ENCODE results near the gene CAMTA1.
"Not testable (repeated sequence)": the region's sequence is repeated elsewhere in the genome, so short reads cannot be mapped to it uniquely, and the experiment has no call there.

The CAMTA1 gene

GRCh38 chr1:7371926-7372325, 586.7 kb downstream of the CAMTA1 start:
- H3K27ac Mint-ChIP-seq = no peak overlapping the region

GRCh38 chr1:7372477-7373120, 587.3 kb downstream of the CAMTA1 start:
- Mint-ChIP-seq H3K27ac (no peak overlapping the region), H3K4me1 (no peaks in the 10 kb centered on the region), H3K9me3 (no peaks in the 10 kb centered on the region), H3K4me3 (no peak overlapping the region), H3K36me3 (no peaks in the 10 kb centered on the region)
- no peak for ATAC-seq
- no peak for DNase-seq (ENCODE audit: low spot score in 2 of 2)

More at GRCh38 chr1:7371926-7372325, 586.7 kb downstream of the CAMTA1 start:
- DNase-seq (ENCODE audit: low spot score in 2 of 2) (no peak), ATAC-seq (no peak)
- Mint-ChIP-seq H3K36me3 (no peaks in the 10 kb centered on the region), H3K4me3 (no peak overlapping the region), H3K4me1 (no peaks in the 10 kb centered on the region), H3K9me3 (no peaks in the 10 kb centered on the region)

GRCh38 chr1:7373251-7373650, 588.0 kb downstream of the CAMTA1 start:
- H3K4me1 Mint-ChIP-seq = no peaks in the 10 kb centered on the region
- no peak overlapping the region for H3K4me3 Mint-ChIP-seq
- no peaks in the 10 kb centered on the region for H3K9me3 Mint-ChIP-seq
- no peak for ATAC-seq
- H3K27ac Mint-ChIP-seq = no peak overlapping the region
- DNase-seq (ENCODE audit: low spot score in 2 of 2) = no peak
- no peaks in the 10 kb centered on the region for H3K36me3 Mint-ChIP-seq

- Mint-ChIP-seq H3K9me3 (no peaks in the 10 kb centered on the region), H3K4me3 (no peak overlapping the region), H3K4me1 (no peaks in the 10 kb centered on the region), H3K36me3 (no peaks in the 10 kb centered on the region), H3K27ac (no peak overlapping the region)
- no peak for ATAC-seq
- DNase-seq (ENCODE audit: low spot score in 2 of 2) = no peak
These were observed 588.8 kb downstream of the CAMTA1 start for GRCh38 chr1:7373876-7374562.

GRCh38 chr1:7374563-7375160, 589.4 kb downstream of the CAMTA1 start:
- DNase-seq (ENCODE audit: low spot score in 2 of 2) (no peak), ATAC-seq (no peak)

GRCh38 chr1:7375329-7375728, 590.1 kb downstream of the CAMTA1 start:
- Mint-ChIP-seq H3K27ac (no peak overlapping the region), H3K4me1 (no peaks in the 10 kb centered on the region), H3K4me3 (no peak overlapping the region), H3K9me3 (no peaks in the 10 kb centered on the region), H3K36me3 (no peaks in the 10 kb centered on the region)
- ATAC-seq = no peak
- no peak for DNase-seq (ENCODE audit: low spot score in 2 of 2)

More at GRCh38 chr1:7374563-7375160, 589.4 kb downstream of the CAMTA1 start:
- Mint-ChIP-seq H3K4me1 (no peaks in the 10 kb centered on the region), H3K4me3 (no peak overlapping the region), H3K27ac (no peak overlapping the region), H3K36me3 (no peaks in the 10 kb centered on the region), H3K9me3 (no peaks in the 10 kb centered on the region)

GRCh38 chr1:7375781-7376660, 590.8 kb downstream of the CAMTA1 start:
- H3K27ac Mint-ChIP-seq = no peak overlapping the region
- peak; percentile 23 for ATAC-seq
- H3K4me1 Mint-ChIP-seq = no peaks in the 10 kb centered on the region
- H3K4me3 Mint-ChIP-seq = no peak overlapping the region
- no peak for DNase-seq (ENCODE audit: low spot score in 2 of 2)
- no peaks in the 10 kb centered on the region for H3K36me3 Mint-ChIP-seq
- no peaks in the 10 kb centered on the region for H3K9me3 Mint-ChIP-seq

- no peak for ATAC-seq
- Mint-ChIP-seq H3K9me3 (no peaks in the 10 kb centered on the region), H3K36me3 (no peaks in the 10 kb centered on the region), H3K4me1 (no peaks in the 10 kb centered on the region), H3K27ac (no peak overlapping the region), H3K4me3 (no peak overlapping the region)
- no peak for DNase-seq (ENCODE audit: low spot score in 2 of 2)
These were observed 591.4 kb downstream of the CAMTA1 start for GRCh38 chr1:7376676-7377075.

- ATAC-seq = no peak
- Mint-ChIP-seq H3K36me3 (no peaks in the 10 kb centered on the region), H3K4me3 (no peak overlapping the region), H3K4me1 (no peaks in the 10 kb centered on the region), H3K27ac (no peak overlapping the region), H3K9me3 (peaks cover 4% of the 10 kb centered on the region)
- no peak for DNase-seq (ENCODE audit: low spot score in 2 of 2)
These were observed 593.3 kb downstream of the CAMTA1 start for GRCh38 chr1:7378346-7379130.

GRCh38 chr1:7379441-7379971, 594.3 kb downstream of the CAMTA1 start:
- no peak for DNase-seq (ENCODE audit: low spot score in 2 of 2)
- H3K4me3 Mint-ChIP-seq = no peak overlapping the region

GRCh38 chr1:7380068-7380467, 594.8 kb downstream of the CAMTA1 start:
- H3K4me1 Mint-ChIP-seq; H3K9me3 Mint-ChIP-seq; H3K36me3 Mint-ChIP-seq; H3K27ac Mint-ChIP-seq; DNase-seq (ENCODE audit: low spot score in 2 of 2); ATAC-seq; H3K4me3 Mint-ChIP-seq: not testable (repeated sequence)

More at GRCh38 chr1:7379441-7379971, 594.3 kb downstream of the CAMTA1 start:
- Mint-ChIP-seq H3K27ac (no peak overlapping the region), H3K36me3 (no peaks in the 10 kb centered on the region), H3K4me1 (no peaks in the 10 kb centered on the region), H3K9me3 (peaks cover 4% of the 10 kb centered on the region)
- no peak for ATAC-seq

- H3K4me3 Mint-ChIP-seq = no peak overlapping the region
- H3K36me3 Mint-ChIP-seq = no peaks in the 10 kb centered on the region
- H3K27ac Mint-ChIP-seq = no peak overlapping the region
- DNase-seq (ENCODE audit: low spot score in 2 of 2) (no peak), ATAC-seq (no peak)
- H3K9me3 Mint-ChIP-seq = peaks cover 4% of the 10 kb centered on the region
- no peaks in the 10 kb centered on the region for H3K4me1 Mint-ChIP-seq
These were observed 595.5 kb downstream of the CAMTA1 start for GRCh38 chr1:7380712-7381111.

- not testable (repeated sequence) for H3K9me3 Mint-ChIP-seq; H3K36me3 Mint-ChIP-seq; H3K4me1 Mint-ChIP-seq; H3K27ac Mint-ChIP-seq; H3K4me3 Mint-ChIP-seq; ATAC-seq; DNase-seq (ENCODE audit: low spot score in 2 of 2)
These were observed 596.5 kb downstream of the CAMTA1 start for GRCh38 chr1:7381729-7382128.

- H3K9me3 Mint-ChIP-seq = peaks cover 4% of the 10 kb centered on the region
- no peak for DNase-seq (ENCODE audit: low spot score in 2 of 2)
- no peaks in the 10 kb centered on the region for H3K36me3 Mint-ChIP-seq
- no peaks in the 10 kb centered on the region for H3K4me1 Mint-ChIP-seq
- no peak for ATAC-seq
- no peak overlapping the region for H3K4me3 Mint-ChIP-seq
- no peak overlapping the region for H3K27ac Mint-ChIP-seq
These were observed 597.7 kb downstream of the CAMTA1 start for GRCh38 chr1:7382971-7383370.
